Measurements from ENCODE around the gene C9orf57.

DNA sequence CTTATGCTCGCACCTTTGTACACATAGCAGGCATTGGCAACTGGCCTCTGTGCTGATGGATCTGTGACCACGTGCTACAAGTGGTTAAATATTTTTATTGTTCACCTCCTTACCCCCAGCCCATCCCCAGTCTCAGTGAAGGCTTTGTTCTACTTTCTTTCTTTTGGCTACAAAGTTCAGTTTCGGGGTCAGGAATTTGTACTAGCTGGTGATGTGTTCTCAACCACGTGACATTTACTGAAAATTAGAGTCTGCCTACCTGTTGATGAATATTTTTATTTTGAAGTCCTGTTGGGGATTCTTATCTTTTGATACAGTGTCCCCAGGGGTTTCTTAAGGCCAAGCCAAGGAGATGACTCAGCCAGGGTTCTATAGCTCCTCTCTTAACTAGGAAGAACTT lies 47.8 kb downstream of the C9orf57 start:
- TF ChIP-seq, protein P1, sequence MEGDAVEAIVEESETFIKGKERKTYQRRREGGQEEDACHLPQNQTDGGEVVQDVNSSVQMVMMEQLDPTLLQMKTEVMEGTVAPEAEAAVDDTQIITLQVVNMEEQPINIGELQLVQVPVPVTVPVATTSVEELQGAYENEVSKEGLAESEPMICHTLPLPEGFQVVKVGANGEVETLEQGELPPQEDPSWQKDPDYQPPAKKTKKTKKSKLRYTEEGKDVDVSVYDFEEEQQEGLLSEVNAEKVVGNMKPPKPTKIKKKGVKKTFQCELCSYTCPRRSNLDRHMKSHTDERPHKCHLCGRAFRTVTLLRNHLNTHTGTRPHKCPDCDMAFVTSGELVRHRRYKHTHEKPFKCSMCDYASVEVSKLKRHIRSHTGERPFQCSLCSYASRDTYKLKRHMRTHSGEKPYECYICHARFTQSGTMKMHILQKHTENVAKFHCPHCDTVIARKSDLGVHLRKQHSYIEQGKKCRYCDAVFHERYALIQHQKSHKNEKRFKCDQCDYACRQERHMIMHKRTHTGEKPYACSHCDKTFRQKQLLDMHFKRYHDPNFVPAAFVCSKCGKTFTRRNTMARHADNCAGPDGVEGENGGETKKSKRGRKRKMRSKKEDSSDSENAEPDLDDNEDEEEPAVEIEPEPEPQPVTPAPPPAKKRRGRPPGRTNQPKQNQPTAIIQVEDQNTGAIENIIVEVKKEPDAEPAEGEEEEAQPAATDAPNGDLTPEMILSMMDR (IDR thresholded peaks at IDR 0.05; ENCODE audit: borderline replicate concordance, extremely low read depth, low read length, poor library complexity, severe bottlenecking), result no peak
- no peak for TF ChIP-seq EZH2 (IDR thresholded peaks at IDR 0.05; ENCODE audit: borderline replicate concordance, low read depth, low read length, severe bottlenecking)

Data from DND-41 (cell line).